HG03060 (cell line): ENCODE results near the gene IQCE.
"Not testable (repeated sequence)": the region's sequence is repeated elsewhere in the genome, so short reads cannot be mapped to it uniquely, and the experiment has no call there.

ENCODE experiments used
- ATAC-seq: cut with Tn5 transposase; IDR thresholded peaks from one replicate; pipeline ENCODE4 v1.9.1; 2021; ENCODE audit warnings: low read depth, moderate number of reproducible peaks; ENCODE audit not compliant: unreplicated experiment

The IQCE gene

GRCh38 chr7:2532199-2532772 is 26.5 kb upstream of the IQCE start:
- not testable (repeated sequence) for ATAC-seq

GRCh38 chr7:2532816-2533215 is 26.0 kb upstream of the IQCE start:
- ATAC-seq = not testable (repeated sequence)

GRCh38 chr7:2533566-2533965 is 25.2 kb upstream of the IQCE start:
- not testable (repeated sequence) for ATAC-seq

- ATAC-seq = not testable (repeated sequence)
Observed at GRCh38 chr7:2534214-2534613, 24.6 kb upstream of the IQCE start.

- not testable (repeated sequence) for ATAC-seq
Observed at GRCh38 chr7:2535872-2536627, 22.7 kb upstream of the IQCE start.

GRCh38 chr7:2537981-2538851 is 20.6 kb upstream of the IQCE start:
- no peak for ATAC-seq

GRCh38 chr7:2539031-2539911 is 19.5 kb upstream of the IQCE start:
- no peak for ATAC-seq

- ATAC-seq = no peak
Observed at GRCh38 chr7:2540133-2540532, 18.6 kb upstream of the IQCE start.

- no peak for ATAC-seq
Observed at GRCh38 chr7:2540641-2541051, 18.1 kb upstream of the IQCE start.

GRCh38 chr7:2541291-2542010 is 17.3 kb upstream of the IQCE start:
- ATAC-seq = no peak

GRCh38 chr7:2542011-2542915 is 16.5 kb upstream of the IQCE start:
- no peak for ATAC-seq

- no peak for ATAC-seq
Observed at GRCh38 chr7:2542916-2543871, 15.6 kb upstream of the IQCE start.

GRCh38 chr7:2544541-2545188 is 14.1 kb upstream of the IQCE start:
- ATAC-seq = no peak

- no peak for ATAC-seq
Observed at GRCh38 chr7:2545746-2546425, 12.9 kb upstream of the IQCE start.

- ATAC-seq = no peak
Observed at GRCh38 chr7:2546776-2547586, 11.8 kb upstream of the IQCE start.

- no peak for ATAC-seq
Observed at GRCh38 chr7:2551418-2551817, 7.4 kb upstream of the IQCE start.
